HG03575 (cell line): ENCODE data around the gene NDUFS2.
"Not testable (repeated sequence)": the region's sequence is repeated elsewhere in the genome, so short reads cannot be mapped to it uniquely, and the experiment has no call there.

Experiments used
- ATAC-seq: cut with Tn5 transposase; IDR thresholded peaks from one replicate; pipeline ENCODE4 v1.9.1; 2021; ENCODE audit not compliant: unreplicated experiment, insufficient number of reproducible peaks, low FRiP score; ENCODE audit errors: extremely low read depth

The NDUFS2 gene

DNA sequence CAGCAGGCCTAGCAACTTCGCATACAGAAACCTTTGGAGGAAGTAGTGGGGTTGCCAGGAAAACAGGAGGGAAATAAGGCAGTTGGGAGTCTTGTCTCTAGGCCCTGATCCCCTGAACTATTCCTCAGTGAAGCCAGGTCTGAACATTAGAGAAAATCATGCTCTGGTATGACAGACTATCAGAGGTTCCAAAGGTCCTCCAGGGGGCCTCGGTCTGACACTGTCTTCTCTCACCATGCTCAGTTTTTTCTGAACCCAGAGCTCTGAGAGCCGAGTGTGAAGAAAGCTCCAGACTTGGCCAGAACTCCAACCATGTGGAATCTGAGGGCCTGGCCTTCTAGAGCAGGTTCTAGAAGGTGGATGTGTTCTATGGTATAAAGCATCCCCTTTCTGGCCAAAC is 27.7 kb downstream of the NDUFS2 start:
- no peak for ATAC-seq

- no peak for ATAC-seq
These were observed 28.6 kb downstream of the NDUFS2 start for GRCh38 chr1:161230762-161231161.

GRCh38 chr1:161233102-161233501 is 30.9 kb downstream of the NDUFS2 start:
- no peak for ATAC-seq

DNA sequence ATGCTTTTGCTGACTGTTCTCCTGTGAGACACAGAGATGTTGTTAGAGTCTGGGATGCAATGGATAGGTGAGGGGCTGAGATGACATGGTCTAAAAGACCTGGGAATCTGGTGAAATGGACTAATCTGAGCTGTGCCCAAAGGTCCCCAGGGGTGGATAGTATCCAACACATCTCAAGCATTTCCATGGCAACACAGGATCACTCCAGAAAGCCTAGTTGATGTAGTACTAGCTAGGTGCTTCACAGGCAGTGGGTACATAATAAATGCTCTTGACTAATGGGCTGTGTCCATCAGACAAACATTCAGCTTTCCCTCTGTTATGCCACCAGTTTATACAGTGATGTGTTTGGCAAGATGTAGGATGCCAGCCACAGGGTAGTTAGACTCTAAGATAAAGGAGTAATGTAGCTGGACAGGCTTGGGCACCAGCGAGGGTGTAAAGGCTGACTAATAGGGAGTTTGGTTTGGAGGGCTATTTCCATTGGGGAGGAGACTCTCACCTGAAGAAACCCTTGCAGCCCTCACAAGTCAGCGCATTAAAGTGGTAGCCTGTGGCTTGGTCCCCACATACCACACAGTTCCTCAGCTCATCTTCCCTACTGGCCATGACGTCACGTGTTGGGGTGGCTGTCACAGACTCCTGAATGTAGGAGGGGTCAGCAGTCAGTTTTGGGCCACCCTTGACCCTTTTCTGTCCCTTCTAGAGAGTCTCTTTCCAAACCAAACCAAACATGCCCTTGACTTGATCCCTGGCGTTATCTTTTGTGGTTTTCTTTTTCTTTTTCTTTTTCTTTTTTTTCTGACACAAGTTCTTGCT is 34.0 kb downstream of the NDUFS2 start:
- no peak for ATAC-seq

GRCh38 chr1:161238039-161238473 is 35.9 kb downstream of the NDUFS2 start, which contains the start of gene NR1I3:
NR1I3 (minus strand) TSS chr1:161238203; CDS start chr1:161236565, 1,638 bp downstream.
- no peak for ATAC-seq

GRCh38 chr1:161241682-161242081 is 39.5 kb downstream of the NDUFS2 start:
- ATAC-seq = no peak

- no peak for ATAC-seq
These were observed 40.1 kb downstream of the NDUFS2 start for GRCh38 chr1:161242313-161242712.

- no peak for ATAC-seq
These were observed 42.7 kb downstream of the NDUFS2 start for GRCh38 chr1:161244888-161245287.

DNA sequence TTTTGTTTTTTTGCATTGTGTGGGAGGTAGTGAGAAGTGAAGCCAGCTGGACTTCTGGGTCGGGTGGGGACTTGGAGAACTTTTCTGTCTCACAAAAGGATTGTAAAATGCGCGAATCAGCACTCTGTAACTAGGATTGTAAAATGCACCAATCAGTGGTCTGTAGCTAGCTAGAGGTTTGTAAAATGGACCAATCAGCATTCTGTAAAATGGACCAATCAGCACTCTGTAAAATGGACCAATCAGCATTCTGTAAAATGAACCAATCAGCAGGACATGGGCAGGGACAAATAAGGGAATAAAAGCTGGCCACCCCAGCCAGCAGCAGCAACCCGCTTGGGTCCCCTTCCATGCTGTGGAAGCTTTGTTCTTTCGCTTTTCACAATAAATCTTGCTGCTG is 47.9 kb downstream of the NDUFS2 start:
- ATAC-seq = not testable (repeated sequence)

GRCh38 chr1:161250829-161251228 is 48.7 kb downstream of the NDUFS2 start:
- no peak for ATAC-seq

GRCh38 chr1:161251579-161251978 is 49.4 kb downstream of the NDUFS2 start:
- ATAC-seq = no peak

DNA sequence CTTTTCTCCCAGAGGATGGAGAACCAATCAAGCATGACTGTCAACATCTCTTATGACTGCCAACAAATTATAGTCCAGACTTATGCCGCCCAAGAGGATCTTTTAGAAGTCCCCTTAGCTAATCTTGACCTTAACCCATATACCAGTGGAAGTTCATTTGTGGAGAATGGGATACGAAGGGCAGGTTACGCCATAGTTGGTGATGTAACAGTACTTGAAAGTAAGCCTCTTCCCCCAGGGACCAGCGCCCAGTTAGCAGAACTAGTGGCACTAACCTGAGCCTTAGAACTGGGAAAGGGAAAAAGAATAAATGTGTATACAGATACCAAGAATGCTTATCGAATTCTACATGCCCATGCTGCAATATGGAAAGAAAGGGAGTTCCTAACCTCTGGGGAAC is 53.1 kb downstream of the NDUFS2 start:
- ATAC-seq = not testable (repeated sequence)

GRCh38 chr1:161255955-161256520 is 53.9 kb downstream of the NDUFS2 start:
- ATAC-seq = not testable (repeated sequence)

- ATAC-seq = not testable (repeated sequence)
These were observed 54.9 kb downstream of the NDUFS2 start for GRCh38 chr1:161257109-161257508.

- ATAC-seq = no peak
These were observed 56.5 kb downstream of the NDUFS2 start, which contains the start of gene PCP4L1 for GRCh38 chr1:161258439-161259344. PCP4L1 (plus strand) TSS chr1:161258745; CDS start chr1:161258975, 230 bp downstream.

DNA sequence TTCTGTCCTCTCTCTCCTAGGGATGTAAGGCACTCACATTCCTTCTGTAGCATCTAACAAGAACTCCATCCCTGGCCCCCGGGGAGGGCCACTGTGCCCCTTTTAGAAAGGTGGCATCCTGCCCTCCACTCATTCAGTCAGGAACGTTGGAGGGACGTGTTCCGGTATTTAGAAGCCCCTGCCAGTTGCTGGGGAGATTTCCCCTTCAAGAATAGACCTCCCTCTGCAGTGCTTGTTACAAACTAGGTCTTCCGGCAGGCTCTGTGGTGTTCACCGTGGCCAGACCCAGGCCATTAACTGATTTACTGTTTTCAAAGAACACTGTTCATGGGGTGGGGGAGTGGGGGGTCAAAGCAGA is 57.2 kb downstream of the NDUFS2 start:
- no peak for ATAC-seq

GRCh38 chr1:161259765-161260164 is 57.6 kb downstream of the NDUFS2 start:
- ATAC-seq = no peak

- ATAC-seq = no peak
These were observed 58.5 kb downstream of the NDUFS2 start for GRCh38 chr1:161260376-161261260.
